Liver (tissue), 9 donors: ENCODE data around the gene YPEL2. TPM values are rescaled to one million over a fixed set of nuclear protein-coding genes. Genes with fewer than 3 reads are reported as not detected.
A peak's percentile ranks its signal among the peaks of the same experiment; 100 is the strongest.

Experiments used
- DNase-seq: peaks from one replicate; pipeline ENCODE4 v3.0.0-alpha.2; 2017; ENCODE audit warnings: low spot score
- H3K27ac ChIP-seq, 2 donors: one replicate each; pipeline ENCODE4 v1.7.0; 2013; ENCODE audit warnings: inconsistent platforms in 2 of 2, low read length in 2 of 2, control low read depth in 1 of 2, low read depth in 1 of 2, mild to moderate bottlenecking in 1 of 2
- H3K27me3 ChIP-seq, 4 donors: one replicate each; pipeline versions ENCODE4 v1.6.1 to v1.7.0; 2013; ENCODE audit warnings: low read length in 3 of 4, inconsistent platforms in 1 of 4, mild to moderate bottlenecking in 1 of 4, moderate library complexity in 1 of 4; ENCODE audit not compliant: control insufficient read depth in 4 of 4, insufficient read depth in 4 of 4
- H3K36me3 ChIP-seq, 4 donors: one replicate each; pipeline versions ENCODE4 v1.6.1 to v1.7.0; 2013; ENCODE audit warnings: low read length in 3 of 4, mild to moderate bottlenecking in 3 of 4, low read depth in 1 of 4, moderate library complexity in 1 of 4; ENCODE audit not compliant: control insufficient read depth in 4 of 4, insufficient read depth in 3 of 4
- H3K4me1 ChIP-seq, 4 donors: one replicate each; pipeline versions ENCODE4 v1.6.1 to v1.7.0; 2013; ENCODE audit warnings: low read length in 3 of 4, mild to moderate bottlenecking in 3 of 4, moderate library complexity in 1 of 4; ENCODE audit not compliant: control insufficient read depth in 4 of 4, insufficient read depth in 4 of 4
- H3K4me3 ChIP-seq, 3 donors: one replicate each; pipeline versions ENCODE4 v1.6.1 to v1.7.0; 2013; ENCODE audit warnings: low read length in 3 of 3, control low read depth in 1 of 3, low read depth in 1 of 3, mild to moderate bottlenecking in 1 of 3
- H3K9ac ChIP-seq, 2 donors: one replicate each; pipeline ENCODE4 v1.7.0; 2013; ENCODE audit warnings: low read length in 2 of 2, mild to moderate bottlenecking in 2 of 2, moderate library complexity in 2 of 2, control low read depth in 1 of 2, low read depth in 1 of 2
- H3K9me3 ChIP-seq, 4 donors: one replicate each; pipeline versions ENCODE4 v1.6.1 to v1.7.0; 2013; ENCODE audit warnings: low read length in 3 of 4; ENCODE audit not compliant: control insufficient read depth in 4 of 4
- CTCF ChIP-seq: fragments of 150-350 bp; IDR thresholded peaks from 2 replicates; pipeline ENCODE4 v1.5.1; 2017; ENCODE audit warnings: improper control_type of control experiment, low read depth, low read length; ENCODE audit not compliant: missing input control
- EGR1 ChIP-seq, 2 donors: IDR thresholded peaks; 2 replicates each; pipeline ENCODE4 v1.6.1; 2016 to 2018; ENCODE audit warnings: antibody characterized with exemption in 2 of 2, low read depth in 2 of 2
- FOXA2 ChIP-seq: IDR thresholded peaks from 2 replicates; pipeline ENCODE4 v1.6.1; 2016; ENCODE audit warnings: antibody characterized with exemption
- HNF4A ChIP-seq, 2 donors: conservative IDR thresholded peaks; 2 replicates each; pipeline ENCODE4 v1.6.1; 2016; ENCODE audit warnings: antibody characterized with exemption in 2 of 2, mild to moderate bottlenecking in 2 of 2
- HNF4G ChIP-seq: IDR thresholded peaks from 2 replicates; pipeline ENCODE4 v1.6.1; 2016; ENCODE audit warnings: antibody characterized with exemption
- JUND ChIP-seq, 2 donors: IDR thresholded peaks; 2 replicates each; pipeline ENCODE4 v1.6.1; 2016; ENCODE audit warnings: antibody characterized with exemption in 2 of 2
- NR2F2 ChIP-seq: IDR thresholded peaks from 2 replicates; pipeline ENCODE4 v1.6.1; 2016; ENCODE audit warnings: antibody characterized with exemption
- RAD21 ChIP-seq, 2 donors: IDR thresholded peaks; 2 replicates each; pipeline ENCODE4 v1.6.1; 2016; ENCODE audit warnings: antibody characterized with exemption in 2 of 2, mild to moderate bottlenecking in 2 of 2
- REST ChIP-seq: IDR thresholded peaks from 2 replicates; pipeline ENCODE4 v1.6.1; 2016; ENCODE audit warnings: antibody characterized with exemption, mild to moderate bottlenecking
- RXRA ChIP-seq, 2 donors: IDR thresholded peaks; 2 replicates each; pipeline ENCODE4 v1.6.1; 2017 to 2018; ENCODE audit warnings: antibody characterized with exemption in 2 of 2, mild to moderate bottlenecking in 1 of 2
- SP1 ChIP-seq: IDR thresholded peaks from 2 replicates; pipeline ENCODE4 v1.6.1; 2018; ENCODE audit warnings: antibody characterized with exemption, mild to moderate bottlenecking
- TAF1 ChIP-seq: conservative IDR thresholded peaks from 2 replicates; pipeline ENCODE4 v1.6.1; 2016; ENCODE audit warnings: antibody characterized with exemption, mild to moderate bottlenecking
- ZBTB33 ChIP-seq: IDR thresholded peaks from 2 replicates; pipeline ENCODE4 v1.6.1; 2016; ENCODE audit warnings: antibody characterized with exemption
- WGBS: extraction: QIAGEN DNeasy Blood & Tissue Kit; methylation state at CpG from one replicate; pipeline ENCODE4 v1.1.7; 2013; 5-methylcytosine and 5-hydroxymethylcytosine counted together
- polyA plus RNA-seq, 2 donors: library from polyadenylated mRNA; stranded (reverse) in 1 of 2; unstranded in 1 of 2; fragments of 200-250 nt in 1 of 2; fragments of >200 nt in 1 of 2; fragmentation: Nextera tagmentation in 1 of 2; extraction: Ambion mirVana in 1 of 2; gene quantifications; one replicate each; pipeline versions ENCODE4 v1.2.1 to v1.2.3, GENCODE V29; 2013 to 2015
- total RNA-seq, 2 donors: library from RNA; depleted of rRNA; stranded (reverse); fragments of >200 nt; gene quantifications; one replicate each; pipeline ENCODE4 v1.2.3, GENCODE V29; 2014
- donor health status: healthy.
- donor health status: healthy.
- donor health status: healthy.
- donor health status: healthy.
- donor health status: healthy.

The YPEL2 gene
- total and polyA plus RNA-seq, 4 donors: 4.2 to 23.8 (median 11.3) TPM

DNA sequence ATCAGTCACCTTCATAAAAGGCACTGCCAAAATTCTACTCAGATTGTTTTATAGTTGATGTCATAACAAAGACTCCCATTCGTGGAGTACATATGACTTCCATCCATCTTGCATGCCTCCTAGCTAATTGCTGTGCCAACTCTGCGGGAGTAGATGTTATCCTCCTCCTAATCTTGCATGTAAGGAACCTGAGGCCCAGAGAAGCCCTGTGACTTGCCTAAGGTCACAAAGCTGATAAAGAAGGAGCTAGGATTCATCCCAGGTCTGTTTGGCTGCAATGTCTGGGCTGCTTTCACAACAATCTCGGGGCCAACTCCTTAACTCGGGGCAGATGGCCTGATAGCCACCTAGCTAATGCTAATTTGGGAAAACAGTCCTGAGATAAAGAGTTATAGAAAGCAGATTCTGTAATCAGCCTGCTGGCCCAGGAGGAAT, 87.3 kb downstream of the YPEL2 start:
- no peak for DNase-seq
- H3K4me3 ChIP-seq: no peak overlapping the region
- TF ChIP-seq JUND (IDR thresholded peaks at IDR 0.05): no peak
- no peak for TF ChIP-seq NR2F2
- TF ChIP-seq FOXA2: no peak
- no peak for TF ChIP-seq HNF4A (conservative IDR thresholded peaks at IDR 0.05)
- TF ChIP-seq ZBTB33: no peak
- no peak overlapping the region for H3K27ac ChIP-seq
- H3K9me3 ChIP-seq: no peaks in the 10 kb centered on the region
- WGBS: 65% methylated on average over 4 of the region's 4 CpGs
- H3K27me3 ChIP-seq: no peaks in the 10 kb centered on the region
- H3K36me3 ChIP-seq: no peaks in the 10 kb centered on the region
- peaks cover 5 to 22% (median 13%) of the 10 kb centered on the region in 4 donors for H3K4me1 ChIP-seq
- no peak overlapping the region for H3K9ac ChIP-seq

- 35% methylated on average over 3 of the region's 3 CpGs for WGBS
- Histone ChIP-seq H3K27ac (no peak overlapping the region), H3K4me1 (peaks cover 10 to 42% (median 30%) of the 10 kb centered on the region in 4 donors), H3K27me3 (no peaks in the 10 kb centered on the region), H3K9ac (no peak overlapping the region), H3K36me3 (no peaks in the 10 kb centered on the region), H3K9me3 (no peaks in the 10 kb centered on the region), H3K4me3 (no peak overlapping the region)
- DNase-seq: no peak
- peak in 1 of 2 donors; percentile 48 for TF ChIP-seq RXRA (IDR thresholded peaks at IDR 0.05)
- no peak for TF ChIP-seq TAF1
- no peak for TF ChIP-seq RAD21 (IDR thresholded peaks at IDR 0.05)
- TF ChIP-seq HNF4G: peak; percentile 63
- no peak for TF ChIP-seq ZBTB33
- TF ChIP-seq HNF4A (conservative IDR thresholded peaks at IDR 0.05): peak; percentile 68 to 80
- TF ChIP-seq CTCF: no peak
- peak; percentile 58 for TF ChIP-seq SP1
Observed at GRCh38 chr17:59420901-59421300, 89.4 kb downstream of the YPEL2 start.

DNA sequence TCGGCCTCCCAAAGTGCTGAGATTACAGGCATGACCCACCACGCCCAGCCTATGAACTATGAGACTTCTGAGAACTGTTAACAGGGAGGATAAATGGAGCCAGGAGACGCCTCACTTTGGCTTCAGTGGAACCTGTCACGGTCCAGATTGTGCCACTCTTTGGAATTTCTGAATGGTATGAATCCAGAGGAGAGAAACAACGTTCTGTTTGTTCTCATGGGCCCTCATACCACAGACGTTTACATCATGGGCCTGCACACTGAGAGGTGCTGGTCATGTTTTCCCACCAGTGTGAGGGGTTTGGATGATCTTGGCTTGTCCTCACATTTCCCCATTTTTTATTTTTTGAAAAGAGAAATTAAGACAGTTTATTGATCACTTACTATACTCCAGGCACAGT, 90.3 kb downstream of the YPEL2 start:
- 53% methylated on average over 6 of the region's 6 CpGs for WGBS
- DNase-seq: no peak
- Histone ChIP-seq H3K27me3 (no peaks in the 10 kb centered on the region), H3K9ac (no peak overlapping the region), H3K4me1 (peaks cover 11 to 45% (median 34%) of the 10 kb centered on the region in 4 donors), H3K9me3 (no peaks in the 10 kb centered on the region), H3K36me3 (no peaks in the 10 kb centered on the region), H3K27ac (peak overlapping the region in 1 of 2 donors; percentile 13), H3K4me3 (no peak overlapping the region)
- TF ChIP-seq RAD21 (IDR thresholded peaks at IDR 0.05) (no peak), REST (no peak), HNF4G (no peak), SP1 (no peak), EGR1 (IDR thresholded peaks at IDR 0.05; ENCODE audit: low read depth in 2 of 2) (no peak), CTCF (no peak), TAF1 (no peak), JUND (IDR thresholded peaks at IDR 0.05) (no peak), NR2F2 (no peak)
